ENCODE measurements around the gene DTX3L.
A peak's percentile ranks its signal among the peaks of the same experiment; 100 is the strongest.
"Not testable (repeated sequence)": the region's sequence is repeated elsewhere in the genome, so short reads cannot be mapped to it uniquely, and the experiment has no call there.

The DTX3L gene

GRCh38 chr3:122560680-122561079 is 3.5 kb upstream of the DTX3L start:
- peak in 1 of 3 donors; percentile 20 for DNase-seq (ENCODE audit: low read depth in 3 of 3, low spot score in 1 of 3)

GRCh38 chr3:122562923-122563716 is 1.0 kb upstream of the DTX3L start:
- no peak for DNase-seq (ENCODE audit: low read depth in 3 of 3, low spot score in 1 of 3)

- no peak for DNase-seq (ENCODE audit: low read depth in 3 of 3, low spot score in 1 of 3)
These were observed 467 bp upstream of the DTX3L start for GRCh38 chr3:122563717-122564025.

GRCh38 chr3:122568131-122568530 is 4.0 kb downstream of the DTX3L start:
- DNase-seq (ENCODE audit: low read depth in 3 of 3, low spot score in 1 of 3) = not testable (repeated sequence)

- DNase-seq (ENCODE audit: low read depth in 3 of 3, low spot score in 1 of 3) = no peak
These were observed 4.6 kb downstream of the DTX3L start for GRCh38 chr3:122568755-122569154.

- no peak for DNase-seq (ENCODE audit: low read depth in 3 of 3, low spot score in 1 of 3)
These were observed 8.8 kb downstream of the DTX3L start for GRCh38 chr3:122572940-122573412.

- DNase-seq (ENCODE audit: low read depth in 3 of 3, low spot score in 1 of 3) = no peak
These were observed 12.2 kb downstream of the DTX3L start for GRCh38 chr3:122576174-122576940.

- DNase-seq (ENCODE audit: low read depth in 3 of 3, low spot score in 1 of 3) = no peak
These were observed 13.4 kb downstream of the DTX3L start, which contains the start of gene PARP15 for GRCh38 chr3:122577409-122578031. TSS of gene PARP15 (plus strand) at chr3:122577650. CDS start at chr3:122577668, 18 bp downstream.

GRCh38 chr3:122578069-122578740 is 14.1 kb downstream of the DTX3L start:
- DNase-seq (ENCODE audit: low read depth in 3 of 3, low spot score in 1 of 3) = no peak

- no peak for DNase-seq (ENCODE audit: low read depth in 3 of 3, low spot score in 1 of 3)
These were observed 16.3 kb downstream of the DTX3L start for GRCh38 chr3:122580470-122580869.

- no peak for DNase-seq (ENCODE audit: low read depth in 3 of 3, low spot score in 1 of 3)
These were observed 17.5 kb downstream of the DTX3L start for GRCh38 chr3:122581622-122582021.

- no peak for DNase-seq (ENCODE audit: low read depth in 3 of 3, low spot score in 1 of 3)
These were observed 18.3 kb downstream of the DTX3L start for GRCh38 chr3:122582390-122582789.

- DNase-seq (ENCODE audit: low read depth in 3 of 3, low spot score in 1 of 3) = no peak
These were observed 22.0 kb downstream of the DTX3L start for GRCh38 chr3:122586098-122586497.

GRCh38 chr3:122586773-122587485 is 22.8 kb downstream of the DTX3L start:
- DNase-seq (ENCODE audit: low read depth in 3 of 3, low spot score in 1 of 3) = no peak

GRCh38 chr3:122587572-122587971 is 23.4 kb downstream of the DTX3L start:
- no peak for DNase-seq (ENCODE audit: low read depth in 3 of 3, low spot score in 1 of 3)

GRCh38 chr3:122589297-122589696 is 25.2 kb downstream of the DTX3L start:
- DNase-seq (ENCODE audit: low read depth in 3 of 3, low spot score in 1 of 3) = no peak

GRCh38 chr3:122590610-122591009 is 26.5 kb downstream of the DTX3L start:
- no peak for DNase-seq (ENCODE audit: low read depth in 3 of 3, low spot score in 1 of 3)

GRCh38 chr3:122594025-122594424 is 29.9 kb downstream of the DTX3L start:
- no peak for DNase-seq (ENCODE audit: low read depth in 3 of 3, low spot score in 1 of 3)

- DNase-seq (ENCODE audit: low read depth in 3 of 3, low spot score in 1 of 3) = no peak
These were observed 34.0 kb downstream of the DTX3L start for GRCh38 chr3:122598151-122598550.

- DNase-seq (ENCODE audit: low read depth in 3 of 3, low spot score in 1 of 3) = no peak
These were observed 34.4 kb downstream of the DTX3L start for GRCh38 chr3:122598556-122598955.
